ENCODE data around the gene PPM1A. TPM values are rescaled to one million over a fixed set of nuclear protein-coding genes. Genes with fewer than 3 reads are reported as not detected.
A peak's percentile ranks its signal among the peaks of the same experiment; 100 is the strongest.

Gene PPM1A
- total and polyA plus RNA-seq, 2 of the 13 experiments (the other 11 are each of a cell fraction or from before 2014, with no cell fraction given): 23.3 to 29.8 TPM

GRCh38 chr14:60274448-60274847 is 25.4 kb downstream of the PPM1A start (continued):
- no peak for TF ChIP-seq PRPF4 (IDR thresholded peaks at IDR 0.05; ENCODE audit: low read depth, low read length, poor library complexity, severe bottlenecking)
- TF ChIP-seq THRA (CRISPR knock-in tag; IDR thresholded peaks at IDR 0.05; ENCODE audit: borderline replicate concordance): no peak
- TF ChIP-seq, protein P1, sequence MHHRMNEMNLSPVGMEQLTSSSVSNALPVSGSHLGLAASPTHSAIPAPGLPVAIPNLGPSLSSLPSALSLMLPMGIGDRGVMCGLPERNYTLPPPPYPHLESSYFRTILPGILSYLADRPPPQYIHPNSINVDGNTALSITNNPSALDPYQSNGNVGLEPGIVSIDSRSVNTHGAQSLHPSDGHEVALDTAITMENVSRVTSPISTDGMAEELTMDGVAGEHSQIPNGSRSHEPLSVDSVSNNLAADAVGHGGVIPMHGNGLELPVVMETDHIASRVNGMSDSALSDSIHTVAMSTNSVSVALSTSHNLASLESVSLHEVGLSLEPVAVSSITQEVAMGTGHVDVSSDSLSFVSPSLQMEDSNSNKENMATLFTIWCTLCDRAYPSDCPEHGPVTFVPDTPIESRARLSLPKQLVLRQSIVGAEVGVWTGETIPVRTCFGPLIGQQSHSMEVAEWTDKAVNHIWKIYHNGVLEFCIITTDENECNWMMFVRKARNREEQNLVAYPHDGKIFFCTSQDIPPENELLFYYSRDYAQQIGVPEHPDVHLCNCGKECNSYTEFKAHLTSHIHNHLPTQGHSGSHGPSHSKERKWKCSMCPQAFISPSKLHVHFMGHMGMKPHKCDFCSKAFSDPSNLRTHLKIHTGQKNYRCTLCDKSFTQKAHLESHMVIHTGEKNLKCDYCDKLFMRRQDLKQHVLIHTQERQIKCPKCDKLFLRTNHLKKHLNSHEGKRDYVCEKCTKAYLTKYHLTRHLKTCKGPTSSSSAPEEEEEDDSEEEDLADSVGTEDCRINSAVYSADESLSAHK (CRISPR knock-in tag; IDR thresholded peaks at IDR 0.05; ENCODE audit: borderline replicate concordance): no peak
- TF ChIP-seq EHMT2 (IDR thresholded peaks at IDR 0.05; ENCODE audit: borderline replicate concordance, low read depth, low read length): no peak
- 0 out of 2 replicates have a peak, but pooled peaks have one; percentile 17 for TF ChIP-seq SIX4 (CRISPR knock-in tag; IDR thresholded peaks at IDR 0.05)
- TF ChIP-seq, protein P2, sequence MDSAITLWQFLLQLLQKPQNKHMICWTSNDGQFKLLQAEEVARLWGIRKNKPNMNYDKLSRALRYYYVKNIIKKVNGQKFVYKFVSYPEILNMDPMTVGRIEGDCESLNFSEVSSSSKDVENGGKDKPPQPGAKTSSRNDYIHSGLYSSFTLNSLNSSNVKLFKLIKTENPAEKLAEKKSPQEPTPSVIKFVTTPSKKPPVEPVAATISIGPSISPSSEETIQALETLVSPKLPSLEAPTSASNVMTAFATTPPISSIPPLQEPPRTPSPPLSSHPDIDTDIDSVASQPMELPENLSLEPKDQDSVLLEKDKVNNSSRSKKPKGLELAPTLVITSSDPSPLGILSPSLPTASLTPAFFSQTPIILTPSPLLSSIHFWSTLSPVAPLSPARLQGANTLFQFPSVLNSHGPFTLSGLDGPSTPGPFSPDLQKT (CRISPR knock-in tag; IDR thresholded peaks at IDR 0.05; ENCODE audit: borderline replicate concordance): no peak

GRCh38 chr14:60275932-60276331 is 26.9 kb downstream of the PPM1A start:
- 59% methylated on average over 4 of the region's 4 CpGs for WGBS (ENCODE audit: low lambda C conversion rate)
- BruUV-seq (replicated peaks): no TSS peak
- CTCF ChIA-PET (ENCODE audit: low intra/inter-chr PET ratio, low total read pairs): no interaction called here
- Histone ChIP-seq H4K20me1 (ENCODE audit: insufficient read depth, low read length) (peaks cover 42% of the 10 kb centered on the region), H3K4me2 (ENCODE audit: low read depth, low read length) (no peak overlapping the region), H3K4me1 (ENCODE audit: insufficient read depth, low read length) (peaks cover 55% of the 10 kb centered on the region), H3K4me3 (replicated peaks in 1 of 3; ENCODE audit: insufficient read depth in 1 of 3, low read depth in 2 of 3, low read length in 3 of 3) (no peak overlapping the region), H3K27ac (ENCODE audit: extremely low read length, insufficient read depth, low read length) (no peak overlapping the region), H3K9ac (ENCODE audit: insufficient read depth, low read depth, low read length) (no peak overlapping the region), H2AFZ (ENCODE audit: low read length) (no peak overlapping the region), H3K9me3 (ENCODE audit: low read length) (no peaks in the 10 kb centered on the region), H3K36me3 (replicated peaks in 1 of 2; ENCODE audit: control insufficient read depth in 1 of 2, insufficient read depth in 2 of 2, low read length in 2 of 2) (no peaks in the 10 kb centered on the region; a peak in 1 of 5 replicates), H3K27me3 (ENCODE audit: control insufficient read depth in 1 of 2, insufficient read depth in 2 of 2, low read length in 2 of 2) (no peaks in the 10 kb centered on the region), H3K79me2 (ENCODE audit: insufficient read depth, low read length) (peaks cover 72% of the 10 kb centered on the region)
- ATAC-seq (peak; percentile 60), FAIRE-seq (peak; percentile 15), DNase-seq (ENCODE audit: low spot score) (peak; percentile 56)
- intact Hi-C loops (cut with micrococcal nuclease; ENCODE audit: unreplicated experiment): loop anchor here (2.0 kb wide), 1 partner anchor 13 kb away; no protein-coding TSS in a partner anchor
- POLR2A ChIA-PET: interaction anchor here (1.7 kb wide), 1 partner anchor 28 kb away, joined by 5 read pairs; the partner anchor contains the start of gene PPM1A
- in situ Hi-C loops (cut with HindIII; ENCODE audit: extremely low pct_ligation_motif_present, low pct_unique_long_range_greater_than_20kb): no loop called here
- TF ChIP-seq ZFP36L2 (CRISPR knock-in tag; IDR thresholded peaks at IDR 0.05): no peak
- no peak for TF ChIP-seq ZNF362 (CRISPR knock-in tag; IDR thresholded peaks at IDR 0.05; ENCODE audit: borderline replicate concordance)
- TF ChIP-seq ZNF143 (CRISPR knock-in tag; IDR thresholded peaks at IDR 0.05): no peak
- TF ChIP-seq, protein P3, sequence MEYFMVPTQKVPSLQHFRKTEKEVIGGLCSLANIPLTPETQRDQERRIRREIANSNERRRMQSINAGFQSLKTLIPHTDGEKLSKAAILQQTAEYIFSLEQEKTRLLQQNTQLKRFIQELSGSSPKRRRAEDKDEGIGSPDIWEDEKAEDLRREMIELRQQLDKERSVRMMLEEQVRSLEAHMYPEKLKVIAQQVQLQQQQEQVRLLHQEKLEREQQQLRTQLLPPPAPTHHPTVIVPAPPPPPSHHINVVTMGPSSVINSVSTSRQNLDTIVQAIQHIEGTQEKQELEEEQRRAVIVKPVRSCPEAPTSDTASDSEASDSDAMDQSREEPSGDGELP (IDR thresholded peaks at IDR 0.05; ENCODE audit: borderline replicate concordance, low read depth): peak; percentile 43; the same call in 1 of the 2 replicates
- peak; percentile 76 for TF ChIP-seq CEBPB (IDR thresholded peaks at IDR 0.05; ENCODE audit: borderline replicate concordance, low read depth, low read length)
- TF ChIP-seq ZBTB10 (CRISPR knock-in tag; IDR thresholded peaks at IDR 0.05; ENCODE audit: borderline replicate concordance): no peak
